Measurements from ENCODE around the gene TGM1.

DNA sequence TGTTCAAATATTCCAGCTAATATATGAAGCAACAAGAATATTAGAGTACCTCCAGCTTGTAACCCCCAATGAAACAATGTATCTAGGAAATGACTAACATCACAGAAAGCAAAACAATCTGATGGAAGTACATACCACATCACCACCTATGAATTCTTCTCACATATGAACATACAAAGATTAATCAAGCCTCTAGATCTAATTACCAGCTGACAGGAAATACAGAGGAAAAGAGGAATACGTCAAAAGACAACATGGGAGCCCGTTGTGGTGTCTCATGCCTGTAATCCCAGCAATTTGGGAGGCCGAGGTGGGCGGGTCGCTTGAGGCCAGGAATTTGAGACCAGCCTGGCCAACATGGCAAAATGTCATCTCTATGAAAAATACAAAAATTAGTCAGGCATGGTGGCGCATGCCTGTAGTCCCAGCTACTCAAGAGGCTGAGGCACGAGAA, 38.3 kb downstream of the TGM1 start:
- TF ChIP-seq CTCF (IDR thresholded peaks at IDR 0.05; ENCODE audit: low read depth, low read length) = no peak
- TF ChIP-seq POLR2A (IDR thresholded peaks at IDR 0.05; ENCODE audit: extremely low read depth, insufficient read length) = no peak
